ENCODE measurements around the gene HNF1B. TPM values are rescaled to one million over a fixed set of nuclear protein-coding genes. Genes with fewer than 3 reads are reported as not detected.

HNF1B gene
- total RNA-seq, 2 experiments from 2014 or later: not detected

DNA sequence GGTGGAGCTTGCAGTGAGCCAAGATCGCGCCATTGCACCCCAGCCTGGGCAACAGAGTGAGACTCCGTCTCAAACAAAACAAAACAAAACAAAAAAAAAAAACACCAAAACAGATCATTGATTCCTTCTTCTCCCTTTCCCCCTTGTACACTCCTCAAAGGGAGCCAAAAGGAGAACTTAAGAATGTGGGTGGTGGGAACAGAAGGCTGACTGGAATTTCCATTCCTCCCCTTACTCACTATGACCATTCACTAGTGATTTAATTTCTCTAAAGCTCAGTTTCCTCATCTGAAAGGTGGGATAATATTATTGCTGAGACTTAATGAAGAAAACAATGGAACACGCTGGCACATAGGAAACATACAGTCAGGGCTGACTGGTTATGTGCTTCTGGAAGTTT lies 17.1 kb upstream of the HNF1B start:
- intact Hi-C loops (cut with micrococcal nuclease; ENCODE audit: unreplicated experiment): no loop called here
- H3K9me2 ChIP-seq (ENCODE audit: insufficient read depth, low read length): no peaks in the 10 kb centered on the region
- no peak overlapping the region for H2AFZ ChIP-seq (ENCODE audit: low read length)
- ChIA-PET CTCF (ENCODE audit: unreplicated experiment) (no interaction called here), POLR2A (no interaction called here)
- no peaks in the 10 kb centered on the region for H4K20me1 ChIP-seq (ENCODE audit: insufficient read depth, low read length)
- TF ChIP-seq EZH2phosphoT487 (IDR thresholded peaks at IDR 0.05; ENCODE audit: borderline replicate concordance, low read depth, low read length) (no peak), CTCF (conservative IDR thresholded peaks at IDR 0.05; ENCODE audit: low read length) (no peak)
- BruUV-seq (replicated peaks): no TSS peak
- no peaks in the 10 kb centered on the region for H3K79me2 ChIP-seq (ENCODE audit: insufficient read depth, low read depth, low read length)
- no peak for DNase-seq (ENCODE audit: low spot score)
- no peak overlapping the region for H3K4me2 ChIP-seq (ENCODE audit: low read length)
- H3K4me3 ChIP-seq (ENCODE audit: low read depth, low read length, poor library complexity, severe bottlenecking): no peak overlapping the region
- no peaks in the 10 kb centered on the region for H3K4me1 ChIP-seq (ENCODE audit: insufficient read depth, low read length, poor library complexity, severe bottlenecking)
- no peaks in the 10 kb centered on the region for H3K36me3 ChIP-seq (ENCODE audit: insufficient read depth, low read length)
- no peaks in the 10 kb centered on the region for H3K9me3 ChIP-seq (ENCODE audit: low read length)
- no peak overlapping the region for H3K27ac ChIP-seq (ENCODE audit: low read depth, low read length, poor library complexity, severe bottlenecking)

GRCh38 chr17:37761059-37761458 lies 16.2 kb upstream of the HNF1B start:
- CTCF ChIA-PET (ENCODE audit: unreplicated experiment): no interaction called here

More at GRCh38 chr17:37761059-37761458, 16.2 kb upstream of the HNF1B start:
- POLR2A ChIA-PET: no interaction called here
- intact Hi-C loops (cut with micrococcal nuclease; ENCODE audit: unreplicated experiment): no loop called here
- Histone ChIP-seq H2AFZ (ENCODE audit: low read length) (no peak overlapping the region), H3K27ac (ENCODE audit: low read depth, low read length, poor library complexity, severe bottlenecking) (no peak overlapping the region), H3K4me3 (ENCODE audit: low read depth, low read length, poor library complexity, severe bottlenecking) (no peak overlapping the region), H3K9me3 (ENCODE audit: low read length) (no peaks in the 10 kb centered on the region), H3K9me2 (ENCODE audit: insufficient read depth, low read length) (no peaks in the 10 kb centered on the region), H3K4me2 (ENCODE audit: low read length) (no peak overlapping the region), H3K36me3 (ENCODE audit: insufficient read depth, low read length) (no peaks in the 10 kb centered on the region), H3K4me1 (ENCODE audit: insufficient read depth, low read length, poor library complexity, severe bottlenecking) (no peaks in the 10 kb centered on the region), H4K20me1 (ENCODE audit: insufficient read depth, low read length) (no peaks in the 10 kb centered on the region), H3K79me2 (ENCODE audit: insufficient read depth, low read depth, low read length) (no peaks in the 10 kb centered on the region)
- TF ChIP-seq EZH2phosphoT487 (IDR thresholded peaks at IDR 0.05; ENCODE audit: borderline replicate concordance, low read depth, low read length) (no peak), CTCF (conservative IDR thresholded peaks at IDR 0.05; ENCODE audit: low read length) (no peak)
- no TSS peak for BruUV-seq (replicated peaks)
- DNase-seq (ENCODE audit: low spot score): no peak
